ENCODE data around the gene CDH5. TPM values are rescaled to one million over a fixed set of nuclear protein-coding genes. Genes with fewer than 3 reads are reported as not detected.

Gene CDH5
- total and polyA plus RNA-seq, 2 of the 13 experiments (the other 11 are each of a cell fraction or from before 2014, with no cell fraction given), result 0.71 to 1.1 TPM

GRCh38 chr16:66326991-66327513 lies 39.4 kb upstream of the CDH5 start (continued):
- TF ChIP-seq ZNF770 (CRISPR knock-in tag; IDR thresholded peaks at IDR 0.05) (0 out of 2 replicates have a peak, but pooled peaks have one; percentile 27), ZNF264 (CRISPR knock-in tag; IDR thresholded peaks at IDR 0.05) (no peak), HIC2 (CRISPR knock-in tag; IDR thresholded peaks at IDR 0.05; ENCODE audit: low read depth) (0 out of 2 replicates have a peak, but pooled peaks have one; percentile 44), KDM5B (CRISPR knock-in tag; IDR thresholded peaks at IDR 0.05; ENCODE audit: borderline replicate concordance) (peak; percentile 69; the same call in 1 of the 2 replicates), ZNF136 (CRISPR knock-in tag; IDR thresholded peaks at IDR 0.05; ENCODE audit: low read depth) (no peak), ZBTB40 (IDR thresholded peaks at IDR 0.05) (no peak), ZBTB40 (CRISPR knock-in tag; IDR thresholded peaks at IDR 0.05) (peak; percentile 14; the same call in 1 of the 2 replicates), CBX2 (IDR thresholded peaks at IDR 0.05; ENCODE audit: low read depth, low read length) (no peak), CBX2 (CRISPR knock-in tag; IDR thresholded peaks at IDR 0.05; ENCODE audit: low read depth) (no peak), NFIC (IDR thresholded peaks at IDR 0.05; ENCODE audit: low read length) (no peak), GABPB1 (CRISPR knock-in tag; IDR thresholded peaks at IDR 0.05) (peak; percentile 20; the same call in 1 of the 2 replicates), GZF1 (CRISPR knock-in tag; IDR thresholded peaks at IDR 0.05) (no peak), ZNF12 (CRISPR knock-in tag; IDR thresholded peaks at IDR 0.05) (peak; percentile 68; the same call in 1 of the 2 replicates), KMT2B (CRISPR knock-in tag; IDR thresholded peaks at IDR 0.05) (0 out of 2 replicates have a peak, but pooled peaks have one; percentile 30), ZNF513 (CRISPR knock-in tag; conservative IDR thresholded peaks at IDR 0.05) (no peak), ZNF296 (CRISPR knock-in tag; conservative IDR thresholded peaks at IDR 0.05) (0 out of 2 replicates have a peak, but pooled peaks have one; percentile 14)

Measured in HepG2 (cell line).